NCI-H82 treated with DMSO at 0.1 percent for 48 hours (cell line): ENCODE measurements around the gene FSTL4.

ENCODE experiments used
- DNase-seq: peaks from one replicate; lab custom pipeline; 2025; ENCODE audit not compliant: unreplicated experiment; lab: John Stamatoyannopoulos, UW

FSTL4 gene

GRCh38 chr5:133391354-133392136 is 220.8 kb downstream of the FSTL4 start:
- no peak for DNase-seq

GRCh38 chr5:133390416-133391353 is 221.7 kb downstream of the FSTL4 start:
- DNase-seq, result no peak

GRCh38 chr5:133389066-133389590 is 223.2 kb downstream of the FSTL4 start:
- DNase-seq, result no peak

GRCh38 chr5:133387621-133388020 is 224.7 kb downstream of the FSTL4 start:
- no peak for DNase-seq

GRCh38 chr5:133387091-133387490 is 225.2 kb downstream of the FSTL4 start:
- DNase-seq, result no peak

- no peak for DNase-seq
Observed at GRCh38 chr5:133386662-133387061, 225.7 kb downstream of the FSTL4 start.

- DNase-seq, result no peak
Observed at GRCh38 chr5:133385346-133385745, 227.0 kb downstream of the FSTL4 start.

GRCh38 chr5:133384903-133385302 is 227.4 kb downstream of the FSTL4 start:
- DNase-seq, result no peak

- no peak for DNase-seq
Observed at GRCh38 chr5:133384120-133384855, 228.1 kb downstream of the FSTL4 start.

GRCh38 chr5:133383580-133383939 is 228.8 kb downstream of the FSTL4 start:
- no peak for DNase-seq

- DNase-seq, result no peak
Observed at GRCh38 chr5:133382661-133383579, 229.4 kb downstream of the FSTL4 start.

- DNase-seq, result no peak
Observed at GRCh38 chr5:133381571-133382365, 230.6 kb downstream of the FSTL4 start.

GRCh38 chr5:133381041-133381440 is 231.3 kb downstream of the FSTL4 start:
- DNase-seq, result no peak

GRCh38 chr5:133377736-133378135 is 234.6 kb downstream of the FSTL4 start:
- DNase-seq, result no peak

GRCh38 chr5:133376986-133377385 is 235.4 kb downstream of the FSTL4 start:
- DNase-seq, result no peak

- DNase-seq, result no peak
Observed at GRCh38 chr5:133373121-133373870, 239.0 kb downstream of the FSTL4 start.

GRCh38 chr5:133372293-133372937 is 239.9 kb downstream of the FSTL4 start:
- no peak for DNase-seq
